Epidermal melanocyte (primary cell): ENCODE measurements around the gene RPL35A.

Source experiments
- DNase-seq: peaks from one replicate; pipeline ENCODE4 v3.0.0; 2011; ENCODE audit warnings: low spot score; ENCODE audit not compliant: insufficient read length

The RPL35A gene

DNA sequence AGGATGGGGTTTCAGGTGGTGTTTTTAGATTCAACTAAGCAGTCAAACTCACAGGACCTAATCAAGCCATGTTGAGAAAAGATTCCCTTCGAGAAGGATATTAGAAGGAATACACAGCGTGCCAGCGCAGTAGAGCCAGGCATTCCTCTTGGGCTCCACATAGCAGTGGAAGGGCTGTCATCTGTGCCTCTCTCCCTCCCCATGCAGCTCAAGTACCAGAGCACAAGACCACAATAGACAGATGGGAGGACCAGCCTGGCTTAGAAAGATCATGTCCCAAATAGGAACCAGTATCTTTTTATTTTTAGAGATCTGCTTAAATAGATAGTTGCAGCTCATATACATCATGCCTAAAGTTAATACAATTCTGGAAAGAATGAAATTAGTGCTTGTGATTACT is 47.9 kb downstream of the RPL35A start:
- DNase-seq: no peak
